Sigmoid colon (tissue), 4 donors: ENCODE data around the gene RTN4IP1.

Source experiments
- CTCF ChIP-seq, 4 experiments: fragments of 450-650 bp in 3 of 4; fragments of 200-600 bp in 1 of 4; IDR thresholded peaks; one replicate each; pipeline ENCODE4 v1.5.1; 2016 to 2019; ENCODE audit warnings: antibody characterized with exemption in 4 of 4, mild to moderate bottlenecking in 3 of 4, moderate library complexity in 2 of 4
- EP300 ChIP-seq, 4 donors: sonication (generic); formaldehyde crosslinking; IDR thresholded peaks; one replicate each; pipeline ENCODE4 v1.6.1; 2017; ENCODE audit warnings: antibody characterized with exemption in 4 of 4
- POLR2A ChIP-seq, 2 donors: fragments of 450-650 bp; IDR thresholded peaks; one replicate each; pipeline ENCODE4 v1.6.1; 2016; ENCODE audit warnings: antibody characterized with exemption in 2 of 2, mild to moderate bottlenecking in 2 of 2, moderate library complexity in 2 of 2
- POLR2AphosphoS5 ChIP-seq, 4 donors: sonication (generic); formaldehyde crosslinking; IDR thresholded peaks; one replicate each; pipeline ENCODE4 v1.6.1; 2017; ENCODE audit warnings: antibody characterized with exemption in 4 of 4

GRCh38 chr6:106572875-106573585 is 56.3 kb downstream of the RTN4IP1 start:
- TF ChIP-seq CTCF (IDR thresholded peaks at IDR 0.05): no peak
- TF ChIP-seq POLR2A (IDR thresholded peaks at IDR 0.05): no peak
- TF ChIP-seq POLR2AphosphoS5 (IDR thresholded peaks at IDR 0.05): peak in 3 of 4 donors; percentile 50 to 58 (median 57)
- peak in 2 of 4 donors; percentile 9 to 35 for TF ChIP-seq EP300 (IDR thresholded peaks at IDR 0.05)
